ACHN (cell line): ENCODE data around the gene AGBL1.

Experiments used
- DNase-seq: peaks from one replicate; pipeline ENCODE4 v3.0.0-alpha.2; 2015
- in situ Hi-C: cut with HindIII; loops from 2 replicates; pipeline ENCODE4 v1.10.0; 2017; ENCODE audit warnings: low sequenced_read_pairs, low pct_ligation_motif_present, low pct_unique_long_range_greater_than_20kb

AGBL1 gene

GRCh38 chr15:86629409-86630356 lies 550.0 kb downstream of the AGBL1 start:
- in situ Hi-C loops = no loop called here

GRCh38 chr15:86630946-86631345 lies 551.3 kb downstream of the AGBL1 start:
- DNase-seq = no peak
- in situ Hi-C loops = no loop called here

More at GRCh38 chr15:86629409-86630356, 550.0 kb downstream of the AGBL1 start:
- DNase-seq = no peak

- in situ Hi-C loops = no loop called here
- no peak for DNase-seq
These were observed 554.5 kb downstream of the AGBL1 start for GRCh38 chr15:86634146-86634545.

DNA sequence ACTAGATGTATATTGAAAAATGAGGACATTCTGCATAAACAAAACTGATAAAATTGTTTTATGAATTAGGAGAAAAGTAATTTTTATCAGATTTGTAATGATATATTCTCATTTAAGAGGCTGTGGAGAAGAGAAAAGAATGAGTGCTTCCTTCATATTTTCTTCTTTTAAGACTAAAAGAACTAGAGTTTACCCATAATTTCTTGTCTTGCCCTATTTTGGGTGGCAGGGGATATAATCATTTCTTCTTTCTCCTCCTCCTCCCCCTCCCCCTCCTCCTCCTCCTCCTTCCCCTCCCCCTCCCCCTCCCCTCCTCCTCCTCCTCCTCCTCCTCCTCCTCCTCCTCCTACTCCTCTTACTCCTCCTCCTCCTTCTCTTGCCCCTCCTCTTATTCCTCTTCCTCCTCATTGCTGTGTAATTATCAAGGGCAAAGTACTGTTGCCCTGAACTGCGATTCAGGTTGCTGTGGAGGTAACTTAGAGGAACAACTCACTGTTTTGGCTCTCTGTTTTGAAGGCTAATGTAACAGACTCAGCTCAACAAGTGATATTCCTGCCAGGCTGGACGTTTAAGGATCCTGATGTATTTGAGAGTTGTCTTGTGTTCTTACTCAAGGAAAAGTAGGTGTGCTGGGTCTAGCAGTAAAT lies 555.4 kb downstream of the AGBL1 start:
- no peak for DNase-seq

GRCh38 chr15:86644339-86644738 lies 564.7 kb downstream of the AGBL1 start:
- no peak for DNase-seq
- in situ Hi-C loops = no loop called here

More for the DNA sequence above, 555.4 kb downstream of the AGBL1 start:
- in situ Hi-C loops = no loop called here

DNA sequence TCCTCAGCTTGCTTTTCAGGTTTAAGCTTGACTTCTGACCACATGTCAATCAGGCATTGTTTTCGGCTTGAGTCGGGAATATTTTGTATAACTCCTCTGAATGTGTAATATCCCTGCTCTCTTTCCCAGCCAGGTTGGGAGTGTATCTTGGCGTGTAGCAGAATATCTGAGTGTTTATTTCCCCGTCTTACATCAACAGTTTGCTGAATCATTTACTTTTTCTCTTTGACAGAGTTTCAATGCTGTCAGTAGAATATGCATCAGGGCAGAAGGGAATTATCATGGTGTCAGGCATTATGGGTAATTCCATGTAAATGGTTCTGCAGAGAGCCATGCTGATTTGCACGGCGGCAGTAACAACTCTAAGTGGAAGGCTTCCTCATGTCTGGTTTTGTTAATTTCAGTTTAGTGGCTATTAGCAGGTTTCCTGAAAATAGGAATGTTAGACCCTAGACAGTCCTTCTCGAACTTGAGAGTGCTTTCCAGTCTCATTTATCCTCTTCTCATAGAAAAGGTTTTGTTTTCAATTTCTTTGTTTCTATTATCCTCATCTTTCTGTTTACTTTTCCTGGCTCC lies 566.3 kb downstream of the AGBL1 start:
- DNase-seq = no peak
- in situ Hi-C loops = no loop called here

GRCh38 chr15:86647810-86648440 lies 568.3 kb downstream of the AGBL1 start:
- in situ Hi-C loops = no loop called here
- no peak for DNase-seq

DNA sequence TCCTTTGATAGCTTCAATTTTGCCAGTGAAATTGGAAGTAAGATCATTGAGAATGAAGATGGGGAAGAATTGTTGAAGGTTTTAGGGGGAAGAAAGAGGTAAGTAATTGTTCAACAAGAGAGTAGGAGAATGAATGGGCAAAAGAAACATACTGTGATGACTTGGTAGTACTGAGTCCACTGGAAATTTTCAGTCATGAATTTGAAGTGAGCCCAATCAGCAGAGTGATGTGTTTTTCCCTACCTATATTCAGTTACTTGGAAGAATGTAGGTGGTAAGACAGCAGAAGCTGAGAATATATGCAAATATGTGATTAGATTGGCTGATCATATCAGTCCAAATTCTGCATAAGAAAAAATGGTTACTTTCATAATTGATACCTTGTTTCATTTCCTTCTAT lies 569.6 kb downstream of the AGBL1 start:
- no peak for DNase-seq
- in situ Hi-C loops = no loop called here

GRCh38 chr15:86650094-86650493 lies 570.4 kb downstream of the AGBL1 start:
- in situ Hi-C loops = no loop called here
- DNase-seq = peak; percentile 19

DNA sequence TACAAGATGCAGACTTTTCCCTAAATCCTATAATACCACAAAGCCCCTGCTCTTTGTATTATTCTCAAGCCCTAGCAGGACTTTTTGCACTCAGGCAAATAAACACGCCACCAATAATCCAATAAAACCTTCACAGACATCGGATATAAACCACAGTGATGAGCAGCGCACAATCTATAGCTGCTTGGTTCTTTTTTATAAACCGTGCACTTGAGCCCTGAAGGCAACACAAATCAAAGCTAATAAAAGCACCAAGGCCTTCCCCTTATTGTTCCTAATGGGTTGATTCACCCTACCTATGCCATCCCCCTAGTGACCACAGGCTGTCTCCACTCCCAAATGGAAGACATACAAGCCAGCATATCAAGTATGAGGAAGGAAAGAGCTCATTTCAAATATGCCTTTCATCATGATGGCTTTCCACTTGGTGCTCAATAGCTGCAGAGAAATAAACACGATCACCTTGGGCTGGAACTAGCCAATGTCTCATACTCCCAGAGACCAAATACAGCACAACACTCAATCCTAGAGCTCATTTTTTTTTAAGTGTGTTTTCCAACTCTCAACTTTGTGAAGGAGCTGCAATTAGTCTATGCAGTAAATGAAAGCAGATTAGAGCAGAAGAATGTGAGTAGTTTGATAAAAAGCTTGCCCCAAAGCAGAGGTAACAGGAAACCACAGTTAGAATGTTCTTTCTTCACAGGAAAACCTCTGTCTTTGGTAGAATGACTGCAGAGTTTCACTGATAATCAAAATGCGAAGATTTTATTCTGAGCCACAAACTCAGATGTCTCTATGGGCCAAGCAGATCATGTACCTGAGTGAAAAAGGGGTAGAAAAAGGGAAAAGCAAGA lies 573.9 kb downstream of the AGBL1 start:
- in situ Hi-C loops = no loop called here
- DNase-seq = no peak

DNA sequence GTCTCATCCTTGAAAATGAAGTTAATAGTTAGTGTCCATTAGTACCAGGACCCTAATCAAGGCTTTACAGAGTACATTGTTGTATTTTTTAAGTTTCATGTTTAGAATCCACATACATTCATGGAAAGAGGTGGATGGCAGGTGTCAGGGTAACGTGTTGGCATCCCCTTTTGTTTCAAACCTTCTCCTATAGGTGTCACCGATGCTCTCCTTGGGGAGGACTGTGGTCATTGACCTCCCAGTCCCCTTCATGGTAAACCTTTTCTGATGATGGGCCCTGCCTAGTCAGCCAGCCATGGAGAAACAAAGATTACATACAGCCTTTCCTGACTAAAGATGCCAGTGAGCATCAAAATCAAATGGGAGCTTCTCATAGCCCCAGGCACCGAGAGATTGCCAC lies 574.8 kb downstream of the AGBL1 start:
- in situ Hi-C loops = no loop called here
- no peak for DNase-seq

DNA sequence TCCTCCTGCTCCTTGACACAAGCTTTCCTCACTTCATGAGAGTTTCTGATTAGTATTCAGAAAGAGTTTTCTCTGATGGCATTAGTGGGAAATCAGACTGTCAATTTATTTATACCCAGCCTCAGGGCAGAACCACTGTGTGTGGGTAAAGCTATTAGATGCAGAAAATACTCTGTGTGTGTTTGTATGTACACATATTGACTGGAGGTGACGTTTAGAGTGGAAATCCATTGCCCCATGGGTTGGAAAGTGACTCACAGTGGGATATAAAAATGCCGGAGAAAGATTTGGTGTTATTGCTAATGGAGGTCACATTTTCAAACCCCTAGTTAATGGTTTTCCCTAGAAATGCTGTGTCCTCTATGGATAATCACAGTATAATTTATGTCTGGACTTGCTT lies 577.6 kb downstream of the AGBL1 start:
- in situ Hi-C loops = no loop called here
- DNase-seq = no peak

- no peak for DNase-seq
- in situ Hi-C loops = no loop called here
These were observed 580.2 kb downstream of the AGBL1 start for GRCh38 chr15:86659724-86660411.

DNA sequence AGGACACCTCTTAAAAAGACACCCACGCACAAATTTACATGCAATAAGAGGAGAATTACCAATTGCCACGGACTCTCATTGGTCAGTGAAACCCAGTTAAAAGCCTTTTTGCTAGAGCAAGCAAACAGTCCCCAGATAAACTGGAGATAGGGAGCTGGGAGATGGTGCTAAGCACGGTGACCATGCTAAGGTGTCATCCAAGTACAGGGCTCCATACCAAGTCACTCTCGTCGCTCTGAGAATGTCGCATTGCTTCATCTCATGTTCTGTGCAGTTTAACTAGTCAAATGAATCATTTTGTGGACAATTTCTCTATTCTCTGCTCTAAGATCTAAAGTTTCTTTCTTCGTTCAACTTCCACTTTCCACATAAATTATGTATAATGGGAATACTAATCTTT lies 581.9 kb downstream of the AGBL1 start:
- no peak for DNase-seq
- in situ Hi-C loops = no loop called here

GRCh38 chr15:86663304-86663703 lies 583.6 kb downstream of the AGBL1 start:
- in situ Hi-C loops = no loop called here
- no peak for DNase-seq

GRCh38 chr15:86663979-86664378 lies 584.3 kb downstream of the AGBL1 start:
- in situ Hi-C loops = no loop called here
- no peak for DNase-seq

DNA sequence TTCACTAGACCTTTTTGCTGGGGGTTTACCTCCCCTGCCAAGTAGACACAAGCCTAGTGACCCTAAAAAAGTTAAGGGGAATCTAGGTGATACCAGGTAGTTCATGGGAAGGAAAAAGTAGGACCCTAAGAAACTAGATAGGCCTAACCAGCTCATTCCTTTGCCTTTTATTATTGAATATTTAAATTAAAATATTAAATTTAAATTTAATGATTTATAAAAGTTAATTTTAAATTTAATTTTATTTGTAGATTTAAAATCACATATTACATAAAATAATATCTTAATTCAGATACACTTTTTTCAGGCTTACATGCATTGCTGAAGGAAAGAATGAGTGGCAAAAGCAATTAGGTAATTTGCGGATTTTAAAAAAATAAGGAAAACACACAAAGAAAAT lies 584.9 kb downstream of the AGBL1 start:
- no peak for DNase-seq
- in situ Hi-C loops = no loop called here

DNA sequence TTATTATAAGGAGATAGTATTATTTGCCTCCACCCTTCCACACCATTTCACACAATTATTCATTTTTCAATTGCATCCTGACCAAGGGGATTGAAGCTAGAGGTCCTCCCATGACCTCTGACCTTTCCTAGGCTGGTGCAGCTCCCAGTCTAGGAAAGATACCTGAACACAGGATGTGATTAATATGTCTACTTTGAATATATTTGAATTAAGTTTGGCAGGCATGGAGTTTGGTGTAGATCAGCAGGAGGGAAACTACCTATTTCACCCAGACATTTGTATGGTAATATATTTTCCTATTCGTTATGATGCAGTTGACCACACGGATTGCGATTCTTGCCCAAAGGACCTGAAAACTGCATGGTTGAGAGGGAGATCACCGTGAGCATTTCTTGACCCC lies 596.3 kb downstream of the AGBL1 start:
- in situ Hi-C loops = no loop called here
- DNase-seq = no peak
